NCI-H226 (cell line): ENCODE results near the gene PDSS2.
"Not testable (repeated sequence)": the region's sequence is repeated elsewhere in the genome, so short reads cannot be mapped to it uniquely, and the experiment has no call there.

ENCODE experiments used
- DNase-seq: peaks from one replicate; pipeline ENCODE4 v3.0.0-alpha.2; 2015

The PDSS2 gene

GRCh38 chr6:107475360-107475759, 16.0 kb upstream of the PDSS2 start:
- not testable (repeated sequence) for DNase-seq

- no peak for DNase-seq
Measured at GRCh38 chr6:107473660-107474059, 14.3 kb upstream of the PDSS2 start.

GRCh38 chr6:107470364-107470763, 11.0 kb upstream of the PDSS2 start:
- no peak for DNase-seq

- DNase-seq: no peak
Measured at GRCh38 chr6:107466062-107466461, 6.7 kb upstream of the PDSS2 start.

- no peak for DNase-seq
Measured at GRCh38 chr6:107460083-107460631, 793 bp upstream of the PDSS2 start.

GRCh38 chr6:107458672-107459282, 587 bp downstream of the PDSS2 start:
- DNase-seq: peak; percentile 12

GRCh38 chr6:107448776-107449175, 10.6 kb downstream of the PDSS2 start:
- DNase-seq: no peak

GRCh38 chr6:107447663-107448216, 11.6 kb downstream of the PDSS2 start:
- no peak for DNase-seq

- no peak for DNase-seq
Measured at GRCh38 chr6:107444277-107444676, 15.1 kb downstream of the PDSS2 start.

GRCh38 chr6:107443608-107444267, 15.6 kb downstream of the PDSS2 start:
- DNase-seq: no peak

- DNase-seq: no peak
Measured at GRCh38 chr6:107442938-107443607, 16.3 kb downstream of the PDSS2 start.

GRCh38 chr6:107441682-107442081, 17.7 kb downstream of the PDSS2 start:
- DNase-seq: no peak

GRCh38 chr6:107440936-107441335, 18.4 kb downstream of the PDSS2 start:
- no peak for DNase-seq

- no peak for DNase-seq
Measured at GRCh38 chr6:107439406-107439805, 20.0 kb downstream of the PDSS2 start.

- no peak for DNase-seq
Measured at GRCh38 chr6:107437691-107438090, 21.7 kb downstream of the PDSS2 start.

GRCh38 chr6:107436881-107437280, 22.5 kb downstream of the PDSS2 start:
- no peak for DNase-seq

- no peak for DNase-seq
Measured at GRCh38 chr6:107435798-107436197, 23.6 kb downstream of the PDSS2 start.

GRCh38 chr6:107434812-107435211, 24.6 kb downstream of the PDSS2 start:
- DNase-seq: no peak

GRCh38 chr6:107425951-107426350, 33.4 kb downstream of the PDSS2 start:
- DNase-seq: not testable (repeated sequence)

- no peak for DNase-seq
Measured at GRCh38 chr6:107423474-107423990, 35.8 kb downstream of the PDSS2 start.

- DNase-seq: no peak
Measured at GRCh38 chr6:107421696-107422256, 37.6 kb downstream of the PDSS2 start.

- no peak for DNase-seq
Measured at GRCh38 chr6:107419733-107420132, 39.6 kb downstream of the PDSS2 start.

GRCh38 chr6:107418118-107418517, 41.2 kb downstream of the PDSS2 start:
- no peak for DNase-seq
